HepG2 (cell line): ENCODE measurements around the gene GSTT2B. TPM values are rescaled to one million over a fixed set of nuclear protein-coding genes. Genes with fewer than 3 reads are reported as not detected.

Source experiments
- ATAC-seq: fragments of 200-7000 bp; cut with Tn5 transposase; 3 replicates; pipeline ENCODE4 v1.9.1; 2020; ENCODE audit warnings: mild to moderate bottlenecking, moderate library complexity
- BruUV-seq: library from RNA; stranded (reverse); fragments of 400-500 nt; replicated peaks from 2 replicates; lab custom pipeline; 2021; lab: Mats Ljungman, UMichigan
- CTCF ChIA-PET: fragments of 300-600 bp; formaldehyde crosslinking; extraction: SDS; loops from one replicate; lab custom pipeline; 2021; ENCODE audit warnings: low total read pairs, inconsistent platforms, low intra/inter-chr PET ratio; lab: Yijun Ruan, JAX
- POLR2A ChIA-PET: fragments of 350-600 bp; sonication (Branson Sonifier 250); formaldehyde crosslinking; loops from one replicate; lab custom pipeline; 2020; ENCODE audit warnings: antibody characterized with exemption, inconsistent platforms; lab: Yijun Ruan, JAX
- DNase-seq: peaks from one replicate; pipeline ENCODE4 v3.0.0-alpha.2; 2015; ENCODE audit warnings: low spot score
- FAIRE-seq: peaks from 3 replicates; lab custom pipeline; 2011; peaks lifted over from hg19 to GRCh38; lab: Jason Lieb, UNC
- H2AFZ ChIP-seq: one replicate; pipeline ENCODE4 v1.6.1; 2011; ENCODE audit warnings: low read length, inconsistent platforms
- H3K27ac ChIP-seq: fragments of 300-600 bp; 3 replicates; pipeline ENCODE4 v1.8.0; 2011; ENCODE audit warnings: mixed run types, mild to moderate bottlenecking, mixed read lengths, low read length, inconsistent platforms; ENCODE audit not compliant: insufficient read depth; ENCODE audit errors: extremely low read length
- H3K27me3 ChIP-seq, 2 experiments: fragments of 200-600 bp in 1 of 2; 2 replicates in 1 of 2; 3 replicates in 1 of 2; pipeline versions ENCODE4 v1.6.0 to v1.8.0; 2011; ENCODE audit warnings: low read length in 2 of 2, mild to moderate bottlenecking in 2 of 2, moderate library complexity in 2 of 2, inconsistent platforms in 1 of 2; ENCODE audit not compliant: insufficient read depth in 2 of 2, control insufficient read depth in 1 of 2
- H3K36me3 ChIP-seq, 2 experiments: fragments of 200-600 bp in 1 of 2; replicated peaks in 1 of 2; 2 replicates in 1 of 2; 3 replicates in 1 of 2; pipeline versions ENCODE4 v1.5.1 to v1.8.0; 2011; ENCODE audit warnings: low read length in 2 of 2, inconsistent platforms in 1 of 2; ENCODE audit not compliant: insufficient read depth in 2 of 2, control insufficient read depth in 1 of 2
- H3K4me1 ChIP-seq: 2 replicates; pipeline ENCODE4 v1.5.1; 2012; ENCODE audit warnings: low read length, inconsistent platforms; ENCODE audit not compliant: insufficient read depth
- H3K4me2 ChIP-seq: 2 replicates; pipeline ENCODE4 v1.6.0; 2011; ENCODE audit warnings: low read depth, low read length, inconsistent platforms
- H3K4me3 ChIP-seq, 3 experiments: fragments of 200-600 bp in 1 of 3; sonication (generic), shearing (Covaris generic) in 1 of 3; replicated peaks in 1 of 3; 2 replicates each; pipeline ENCODE4 v1.5.1; 2011 to 2016; ENCODE audit warnings: low read length in 3 of 3, inconsistent platforms in 2 of 3, low read depth in 2 of 3, mild to moderate bottlenecking in 2 of 3, control low read depth in 1 of 3, mixed read lengths in 1 of 3; ENCODE audit not compliant: insufficient read depth in 1 of 3
- H3K79me2 ChIP-seq: one replicate; pipeline ENCODE4 v1.6.1; 2011; ENCODE audit warnings: low read length, inconsistent platforms; ENCODE audit not compliant: insufficient read depth
- H3K9ac ChIP-seq: 2 replicates; pipeline ENCODE4 v1.6.0; 2011; ENCODE audit warnings: mild to moderate bottlenecking, low read depth, low read length, inconsistent platforms; ENCODE audit not compliant: insufficient read depth
- H3K9me3 ChIP-seq: 2 replicates; pipeline ENCODE4 v1.5.1; 2012; ENCODE audit warnings: mild to moderate bottlenecking, low read length
- H4K20me1 ChIP-seq: 2 replicates; pipeline ENCODE4 v1.6.0; 2011; ENCODE audit warnings: inconsistent platforms, mild to moderate bottlenecking, low read length, moderate library complexity; ENCODE audit not compliant: insufficient read depth
- CCDC6 ChIP-seq: sonication (generic); formaldehyde crosslinking; IDR thresholded peaks from 2 replicates; pipeline ENCODE4 v1.8.1; 2022; ENCODE audit warnings: mild to moderate bottlenecking, missing genetic modification reagents, moderate library complexity
- GATA4 ChIP-seq: sonication (generic); IDR thresholded peaks from 2 replicates; pipeline ENCODE4 v1.6.1; 2016; ENCODE audit warnings: antibody characterized with exemption, low read depth, borderline replicate concordance
- HHEX ChIP-seq: IDR thresholded peaks from 2 replicates; pipeline ENCODE4 v1.6.1; 2016; ENCODE audit warnings: control low read depth
- HMGXB4 ChIP-seq, 2 experiments: sonication (generic) in 1 of 2; formaldehyde crosslinking in 1 of 2; IDR thresholded peaks; 2 replicates each; pipeline versions ENCODE4 v1.4.0 to v1.6.1; 2018 to 2020; ENCODE audit warnings: missing genetic modification reagents in 2 of 2, borderline replicate concordance in 1 of 2, low read depth in 1 of 2, mild to moderate bottlenecking in 1 of 2, missing biosample characterization in 1 of 2
- PLSCR1 ChIP-seq: sonication (generic); formaldehyde crosslinking; IDR thresholded peaks from 2 replicates; pipeline ENCODE4 v1.5.0; 2020; ENCODE audit warnings: missing genetic modification reagents, mild to moderate bottlenecking, borderline replicate concordance
- POLR2AphosphoS5 ChIP-seq: IDR thresholded peaks from 2 replicates; pipeline ENCODE4 v1.6.1; 2012; ENCODE audit warnings: low read depth, low read length
- SRSF1 ChIP-seq: fragments of 200-400 bp; formaldehyde crosslinking; optimal IDR thresholded peaks from 2 replicates; pipeline ENCODE3; 2017; ENCODE audit warnings: mild to moderate bottlenecking, low read depth, low read length, moderate library complexity
- ZZZ3 ChIP-seq: sonication (generic); formaldehyde crosslinking; IDR thresholded peaks from 2 replicates; pipeline ENCODE4 v1.4.0; 2020; ENCODE audit warnings: missing genetic modification reagents, mild to moderate bottlenecking, borderline replicate concordance
- WGBS: methylation state at CpG from one replicate; pipeline ENCODE4 v1.1.6; 2017; ENCODE audit warnings: low lambda C conversion rate; 5-methylcytosine and 5-hydroxymethylcytosine counted together
- in situ Hi-C: cut with HindIII; loops from 2 replicates; pipeline ENCODE4 v1.10.0; 2017; ENCODE audit warnings: low pct_unique_long_range_greater_than_20kb; ENCODE audit not compliant: extremely low pct_ligation_motif_present
- intact Hi-C: fragments of 100-400 bp; cut with micrococcal nuclease; formaldehyde crosslinking; loops from one replicate; pipeline ENCODE4 v1.10.0; 2022; ENCODE audit not compliant: unreplicated experiment
- polyA plus RNA-seq, 8 experiments: library from polyadenylated mRNA; depleted of rRNA in 3 of 8; stranded (reverse) in 7 of 8; unstranded in 1 of 8; fragments of >200 nt; fragmentation: Illumina TruSeq in 4 of 8; extraction: Trizol in 4 of 8; gene quantifications; 2 replicates each; pipeline versions ENCODE4 v1.2.1 to v1.2.3, GENCODE V29; 2011 to 2016; ENCODE audit warnings: low read depth in 4 of 8, missing spikeins in 1 of 8, mixed read lengths in 1 of 8; ENCODE audit not compliant: insufficient read depth in 1 of 8
- total RNA-seq, 5 experiments: library from RNA; depleted of rRNA; stranded (reverse); fragments of >200 nt; fragmentation: Illumina TruSeq; extraction: Trizol; gene quantifications; 2 replicates each; pipeline ENCODE4 v1.2.3, GENCODE V29; 2016; ENCODE audit warnings: low read depth in 1 of 5

Gene GSTT2B
- total and polyA plus RNA-seq, 2 of the 13 experiments (the other 11 are each of a cell fraction or from before 2014, with no cell fraction given) = 1.5 to 3.9 TPM

- no peaks in the 10 kb centered on the region for H3K79me2 ChIP-seq
- WGBS = 6% methylated on average over 1 of the region's 1 CpG
- in situ Hi-C loops (no loop called here), intact Hi-C loops (no loop called here)
- H3K4me1 ChIP-seq = peaks cover 41% of the 10 kb centered on the region
- BruUV-seq = no TSS peak
- no peaks in the 10 kb centered on the region; a peak in 1 of 5 replicates for H3K27me3 ChIP-seq
- H3K4me2 ChIP-seq = peak overlapping the region; percentile 84
- DNase-seq = no peak
- CTCF ChIA-PET = no interaction called here
- peak overlapping the region; percentile 90 for H3K27ac ChIP-seq
- 0 out of 4 replicates have a peak, but pooled peaks of 1 of the 2 experiments have one; percentile 2 for TF ChIP-seq HMGXB4 (CRISPR knock-in tag; IDR thresholded peaks at IDR 0.05; ENCODE audit: borderline replicate concordance in 1 of 2, low read depth in 1 of 2)
- no peak for TF ChIP-seq SRSF1
- no peak for TF ChIP-seq GATA4
- TF ChIP-seq ZZZ3 = no peak
- 0 out of 2 replicates have a peak, but pooled peaks have one; percentile 3 for TF ChIP-seq HHEX (CRISPR knock-in tag)
- no peak for TF ChIP-seq POLR2AphosphoS5
- 0 out of 2 replicates have a peak, but pooled peaks have one; percentile 63 for TF ChIP-seq PLSCR1 (CRISPR knock-in tag)
- no peak for TF ChIP-seq CCDC6 (CRISPR knock-in tag)
- H3K9me3 ChIP-seq = no peaks in the 10 kb centered on the region
- H3K9ac ChIP-seq = peak overlapping the region; percentile 91
- POLR2A ChIA-PET = interaction anchor here (1.0 to 6.9 kb wide), 12 partner anchors 9 to 138 kb away, joined by 3 to 84 read pairs (median 8); partner anchors contain the start of genes CABIN1, MIF and SLC2A11
- no peak overlapping the region for H2AFZ ChIP-seq
- no peak for ATAC-seq
- H3K4me3 ChIP-seq = peak overlapping the region; percentile 58 to 77 (median 61)
- no peaks in the 10 kb centered on the region for H4K20me1 ChIP-seq
- peaks cover 1 to 6% of the 10 kb centered on the region in 2 experiments; a peak in 2 of 5 replicates for H3K36me3 ChIP-seq
- no peak for FAIRE-seq
Observed at GRCh38 chr22:23913306-23913660, 47.7 kb downstream of the GSTT2B start.
